Liver (tissue), 9 donors: ENCODE data around the gene SHISAL1. TPM values are rescaled to one million over a fixed set of nuclear protein-coding genes. Genes with fewer than 3 reads are reported as not detected.

Experiments used
- DNase-seq: peaks from one replicate; pipeline ENCODE4 v3.0.0-alpha.2; 2017; ENCODE audit warnings: low spot score
- H3K27ac ChIP-seq, 2 donors: one replicate each; pipeline ENCODE4 v1.7.0; 2013; ENCODE audit warnings: inconsistent platforms in 2 of 2, low read length in 2 of 2, control low read depth in 1 of 2, low read depth in 1 of 2, mild to moderate bottlenecking in 1 of 2
- H3K27me3 ChIP-seq, 4 donors: one replicate each; pipeline versions ENCODE4 v1.6.1 to v1.7.0; 2013; ENCODE audit warnings: low read length in 3 of 4, inconsistent platforms in 1 of 4, mild to moderate bottlenecking in 1 of 4, moderate library complexity in 1 of 4; ENCODE audit not compliant: control insufficient read depth in 4 of 4, insufficient read depth in 4 of 4
- H3K36me3 ChIP-seq, 4 donors: one replicate each; pipeline versions ENCODE4 v1.6.1 to v1.7.0; 2013; ENCODE audit warnings: low read length in 3 of 4, mild to moderate bottlenecking in 3 of 4, low read depth in 1 of 4, moderate library complexity in 1 of 4; ENCODE audit not compliant: control insufficient read depth in 4 of 4, insufficient read depth in 3 of 4
- H3K4me1 ChIP-seq, 4 donors: one replicate each; pipeline versions ENCODE4 v1.6.1 to v1.7.0; 2013; ENCODE audit warnings: low read length in 3 of 4, mild to moderate bottlenecking in 3 of 4, moderate library complexity in 1 of 4; ENCODE audit not compliant: control insufficient read depth in 4 of 4, insufficient read depth in 4 of 4
- H3K4me3 ChIP-seq, 3 donors: one replicate each; pipeline versions ENCODE4 v1.6.1 to v1.7.0; 2013; ENCODE audit warnings: low read length in 3 of 3, control low read depth in 1 of 3, low read depth in 1 of 3, mild to moderate bottlenecking in 1 of 3
- H3K9ac ChIP-seq, 2 donors: one replicate each; pipeline ENCODE4 v1.7.0; 2013; ENCODE audit warnings: low read length in 2 of 2, mild to moderate bottlenecking in 2 of 2, moderate library complexity in 2 of 2, control low read depth in 1 of 2, low read depth in 1 of 2
- H3K9me3 ChIP-seq, 4 donors: one replicate each; pipeline versions ENCODE4 v1.6.1 to v1.7.0; 2013; ENCODE audit warnings: low read length in 3 of 4; ENCODE audit not compliant: control insufficient read depth in 4 of 4
- EGR1 ChIP-seq, 2 donors: IDR thresholded peaks; 2 replicates each; pipeline ENCODE4 v1.6.1; 2016 to 2018; ENCODE audit warnings: antibody characterized with exemption in 2 of 2, low read depth in 2 of 2
- FOXA1 ChIP-seq: IDR thresholded peaks from 2 replicates; pipeline ENCODE4 v1.6.1; 2016; ENCODE audit warnings: antibody characterized with exemption
- FOXA2 ChIP-seq: IDR thresholded peaks from 2 replicates; pipeline ENCODE4 v1.6.1; 2016; ENCODE audit warnings: antibody characterized with exemption
- GABPA ChIP-seq, 2 donors: IDR thresholded peaks in 1 of 2; conservative IDR thresholded peaks in 1 of 2; 2 replicates each; pipeline ENCODE4 v1.6.1; 2016; ENCODE audit warnings: antibody characterized with exemption in 2 of 2, mild to moderate bottlenecking in 1 of 2, moderate library complexity in 1 of 2
- HNF4A ChIP-seq, 2 donors: conservative IDR thresholded peaks; 2 replicates each; pipeline ENCODE4 v1.6.1; 2016; ENCODE audit warnings: antibody characterized with exemption in 2 of 2, mild to moderate bottlenecking in 2 of 2
- HNF4G ChIP-seq: IDR thresholded peaks from 2 replicates; pipeline ENCODE4 v1.6.1; 2016; ENCODE audit warnings: antibody characterized with exemption
- JUND ChIP-seq, 2 donors: IDR thresholded peaks; 2 replicates each; pipeline ENCODE4 v1.6.1; 2016; ENCODE audit warnings: antibody characterized with exemption in 2 of 2
- NR2F2 ChIP-seq: IDR thresholded peaks from 2 replicates; pipeline ENCODE4 v1.6.1; 2016; ENCODE audit warnings: antibody characterized with exemption
- RAD21 ChIP-seq, 2 donors: IDR thresholded peaks; 2 replicates each; pipeline ENCODE4 v1.6.1; 2016; ENCODE audit warnings: antibody characterized with exemption in 2 of 2, mild to moderate bottlenecking in 2 of 2
- RXRA ChIP-seq, 2 donors: IDR thresholded peaks; 2 replicates each; pipeline ENCODE4 v1.6.1; 2017 to 2018; ENCODE audit warnings: antibody characterized with exemption in 2 of 2, mild to moderate bottlenecking in 1 of 2
- SP1 ChIP-seq: IDR thresholded peaks from 2 replicates; pipeline ENCODE4 v1.6.1; 2018; ENCODE audit warnings: antibody characterized with exemption, mild to moderate bottlenecking
- TAF1 ChIP-seq: conservative IDR thresholded peaks from 2 replicates; pipeline ENCODE4 v1.6.1; 2016; ENCODE audit warnings: antibody characterized with exemption, mild to moderate bottlenecking
- YY1 ChIP-seq: IDR thresholded peaks from 2 replicates; pipeline ENCODE4 v1.6.1; 2016; ENCODE audit warnings: antibody characterized with exemption, mild to moderate bottlenecking
- WGBS: extraction: QIAGEN DNeasy Blood & Tissue Kit; methylation state at CpG from one replicate; pipeline ENCODE4 v1.1.7; 2013; 5-methylcytosine and 5-hydroxymethylcytosine counted together
- polyA plus RNA-seq, 2 donors: library from polyadenylated mRNA; stranded (reverse) in 1 of 2; unstranded in 1 of 2; fragments of 200-250 nt in 1 of 2; fragments of >200 nt in 1 of 2; fragmentation: Nextera tagmentation in 1 of 2; extraction: Ambion mirVana in 1 of 2; gene quantifications; one replicate each; pipeline versions ENCODE4 v1.2.1 to v1.2.3, GENCODE V29; 2013 to 2015
- total RNA-seq, 2 donors: library from RNA; depleted of rRNA; stranded (reverse); fragments of >200 nt; gene quantifications; one replicate each; pipeline ENCODE4 v1.2.3, GENCODE V29; 2014
- TF ChIP-seq, protein P1 (sequence below): IDR thresholded peaks from 2 replicates; pipeline ENCODE4 v1.6.1; 2016; ENCODE audit warnings: antibody characterized with exemption, mild to moderate bottlenecking
- TF ChIP-seq, protein P2 (sequence below): IDR thresholded peaks from 2 replicates; pipeline ENCODE4 v1.6.1; 2016; ENCODE audit warnings: antibody characterized with exemption
- TF ChIP-seq, protein P3 (sequence below): fragments of 150-350 bp; IDR thresholded peaks from 2 replicates; pipeline ENCODE4 v1.5.1; 2017; ENCODE audit warnings: improper control_type of control experiment, low read depth, low read length; ENCODE audit not compliant: missing input control
- TF ChIP-seq, protein P4 (sequence below): IDR thresholded peaks from 2 replicates; pipeline ENCODE4 v1.6.1; 2016; ENCODE audit warnings: antibody characterized with exemption
- TF ChIP-seq, protein P5 (sequence below): IDR thresholded peaks from 2 replicates; pipeline ENCODE4 v1.6.1; 2016; ENCODE audit warnings: antibody characterized with exemption
- donor health status: healthy.
- donor health status: healthy.
- donor health status: healthy.
- donor health status: healthy.
- donor health status: healthy.

Gene SHISAL1
- total and polyA plus RNA-seq, 4 donors: 0.07 to 0.17 (median 0.13) TPM

DNA sequence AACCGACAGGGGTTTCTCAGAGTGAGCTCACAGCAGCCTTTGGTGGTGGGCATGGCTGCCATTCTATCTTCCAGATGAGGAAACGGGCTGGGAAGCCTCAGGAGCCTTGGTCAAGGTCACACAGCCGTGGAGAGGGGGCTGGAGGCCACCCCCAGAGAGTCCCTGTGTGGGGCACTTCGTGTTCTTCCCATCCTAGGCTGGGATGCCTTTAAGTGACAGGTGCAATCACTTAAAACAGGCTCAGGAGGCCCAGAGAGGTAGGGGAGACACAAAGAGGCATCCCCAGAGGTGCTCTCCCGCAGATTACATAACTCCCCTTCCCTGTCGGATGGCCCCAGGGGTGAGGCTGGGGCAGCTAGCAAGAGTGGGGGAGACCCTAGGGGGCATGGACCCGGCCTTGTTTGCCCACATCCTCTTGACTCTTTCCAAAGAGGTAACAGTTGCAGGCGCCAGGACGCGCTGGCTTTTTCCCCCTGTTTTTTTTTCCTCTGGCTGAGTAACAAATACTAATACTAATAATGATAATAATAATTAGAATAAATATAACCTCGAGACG lies 17.5 kb upstream of the SHISAL1 start (continued):
- TF ChIP-seq, protein P1, sequence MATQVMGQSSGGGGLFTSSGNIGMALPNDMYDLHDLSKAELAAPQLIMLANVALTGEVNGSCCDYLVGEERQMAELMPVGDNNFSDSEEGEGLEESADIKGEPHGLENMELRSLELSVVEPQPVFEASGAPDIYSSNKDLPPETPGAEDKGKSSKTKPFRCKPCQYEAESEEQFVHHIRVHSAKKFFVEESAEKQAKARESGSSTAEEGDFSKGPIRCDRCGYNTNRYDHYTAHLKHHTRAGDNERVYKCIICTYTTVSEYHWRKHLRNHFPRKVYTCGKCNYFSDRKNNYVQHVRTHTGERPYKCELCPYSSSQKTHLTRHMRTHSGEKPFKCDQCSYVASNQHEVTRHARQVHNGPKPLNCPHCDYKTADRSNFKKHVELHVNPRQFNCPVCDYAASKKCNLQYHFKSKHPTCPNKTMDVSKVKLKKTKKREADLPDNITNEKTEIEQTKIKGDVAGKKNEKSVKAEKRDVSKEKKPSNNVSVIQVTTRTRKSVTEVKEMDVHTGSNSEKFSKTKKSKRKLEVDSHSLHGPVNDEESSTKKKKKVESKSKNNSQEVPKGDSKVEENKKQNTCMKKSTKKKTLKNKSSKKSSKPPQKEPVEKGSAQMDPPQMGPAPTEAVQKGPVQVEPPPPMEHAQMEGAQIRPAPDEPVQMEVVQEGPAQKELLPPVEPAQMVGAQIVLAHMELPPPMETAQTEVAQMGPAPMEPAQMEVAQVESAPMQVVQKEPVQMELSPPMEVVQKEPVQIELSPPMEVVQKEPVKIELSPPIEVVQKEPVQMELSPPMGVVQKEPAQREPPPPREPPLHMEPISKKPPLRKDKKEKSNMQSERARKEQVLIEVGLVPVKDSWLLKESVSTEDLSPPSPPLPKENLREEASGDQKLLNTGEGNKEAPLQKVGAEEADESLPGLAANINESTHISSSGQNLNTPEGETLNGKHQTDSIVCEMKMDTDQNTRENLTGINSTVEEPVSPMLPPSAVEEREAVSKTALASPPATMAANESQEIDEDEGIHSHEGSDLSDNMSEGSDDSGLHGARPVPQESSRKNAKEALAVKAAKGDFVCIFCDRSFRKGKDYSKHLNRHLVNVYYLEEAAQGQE: no peak

DNA sequence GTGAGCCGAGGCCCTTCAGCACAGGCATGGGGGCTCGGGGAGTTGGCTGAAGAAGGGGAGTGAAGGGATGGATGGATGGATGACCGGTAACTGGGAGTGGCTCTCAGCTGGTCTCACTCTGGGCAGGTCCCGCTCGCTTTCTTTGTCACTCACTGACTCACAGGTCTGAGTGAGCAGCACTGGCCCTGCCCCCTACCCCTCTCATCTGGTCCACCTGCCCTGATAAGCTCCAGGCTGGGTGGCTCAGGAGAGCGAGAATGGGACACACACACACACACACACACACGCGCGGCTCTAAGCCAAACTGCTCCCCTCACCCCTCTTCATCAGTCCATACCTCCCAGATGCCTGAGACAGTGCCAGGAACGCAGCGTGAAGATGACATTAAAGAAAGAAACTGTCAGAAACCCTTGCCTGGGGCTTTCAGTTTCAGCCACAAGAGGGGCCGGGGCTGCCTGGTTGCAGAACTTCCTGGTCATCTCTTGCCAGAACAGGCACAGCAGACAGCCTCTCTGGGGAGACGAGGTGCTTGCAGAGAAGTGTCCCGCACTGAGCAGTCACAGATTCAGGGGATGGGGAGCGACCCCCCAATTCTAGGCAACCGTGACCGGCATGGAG lies 16.5 kb upstream of the SHISAL1 start:
- Histone ChIP-seq H3K36me3 (no peaks in the 10 kb centered on the region), H3K4me1 (peaks cover 2 to 21% (median 3%) of the 10 kb centered on the region in 4 donors), H3K9me3 (no peaks in the 10 kb centered on the region), H3K4me3 (no peak overlapping the region), H3K9ac (no peak overlapping the region), H3K27me3 (peaks cover 0 to 9% (median under 1%) of the 10 kb centered on the region in 4 donors), H3K27ac (no peak overlapping the region)
- TF ChIP-seq YY1 (no peak), TAF1 (no peak), HNF4A (conservative IDR thresholded peaks at IDR 0.05) (no peak), EGR1 (IDR thresholded peaks at IDR 0.05; ENCODE audit: low read depth in 2 of 2) (no peak), RXRA (IDR thresholded peaks at IDR 0.05) (no peak), FOXA2 (no peak), SP1 (no peak), NR2F2 (no peak), RAD21 (IDR thresholded peaks at IDR 0.05) (no peak), HNF4G (no peak), JUND (IDR thresholded peaks at IDR 0.05) (no peak), FOXA1 (no peak), GABPA (IDR thresholded peaks at IDR 0.05 in 1 of 2, conservative IDR thresholded peaks at IDR 0.05 in 1 of 2) (no peak)
- TF ChIP-seq, protein P2, sequence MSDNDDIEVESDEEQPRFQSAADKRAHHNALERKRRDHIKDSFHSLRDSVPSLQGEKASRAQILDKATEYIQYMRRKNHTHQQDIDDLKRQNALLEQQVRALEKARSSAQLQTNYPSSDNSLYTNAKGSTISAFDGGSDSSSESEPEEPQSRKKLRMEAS: no peak
- TF ChIP-seq, protein P1: no peak
- TF ChIP-seq, protein P3, sequence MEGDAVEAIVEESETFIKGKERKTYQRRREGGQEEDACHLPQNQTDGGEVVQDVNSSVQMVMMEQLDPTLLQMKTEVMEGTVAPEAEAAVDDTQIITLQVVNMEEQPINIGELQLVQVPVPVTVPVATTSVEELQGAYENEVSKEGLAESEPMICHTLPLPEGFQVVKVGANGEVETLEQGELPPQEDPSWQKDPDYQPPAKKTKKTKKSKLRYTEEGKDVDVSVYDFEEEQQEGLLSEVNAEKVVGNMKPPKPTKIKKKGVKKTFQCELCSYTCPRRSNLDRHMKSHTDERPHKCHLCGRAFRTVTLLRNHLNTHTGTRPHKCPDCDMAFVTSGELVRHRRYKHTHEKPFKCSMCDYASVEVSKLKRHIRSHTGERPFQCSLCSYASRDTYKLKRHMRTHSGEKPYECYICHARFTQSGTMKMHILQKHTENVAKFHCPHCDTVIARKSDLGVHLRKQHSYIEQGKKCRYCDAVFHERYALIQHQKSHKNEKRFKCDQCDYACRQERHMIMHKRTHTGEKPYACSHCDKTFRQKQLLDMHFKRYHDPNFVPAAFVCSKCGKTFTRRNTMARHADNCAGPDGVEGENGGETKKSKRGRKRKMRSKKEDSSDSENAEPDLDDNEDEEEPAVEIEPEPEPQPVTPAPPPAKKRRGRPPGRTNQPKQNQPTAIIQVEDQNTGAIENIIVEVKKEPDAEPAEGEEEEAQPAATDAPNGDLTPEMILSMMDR: no peak
- TF ChIP-seq, protein P4, sequence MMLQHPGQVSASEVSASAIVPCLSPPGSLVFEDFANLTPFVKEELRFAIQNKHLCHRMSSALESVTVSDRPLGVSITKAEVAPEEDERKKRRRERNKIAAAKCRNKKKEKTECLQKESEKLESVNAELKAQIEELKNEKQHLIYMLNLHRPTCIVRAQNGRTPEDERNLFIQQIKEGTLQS: no peak
- TF ChIP-seq, protein P5, sequence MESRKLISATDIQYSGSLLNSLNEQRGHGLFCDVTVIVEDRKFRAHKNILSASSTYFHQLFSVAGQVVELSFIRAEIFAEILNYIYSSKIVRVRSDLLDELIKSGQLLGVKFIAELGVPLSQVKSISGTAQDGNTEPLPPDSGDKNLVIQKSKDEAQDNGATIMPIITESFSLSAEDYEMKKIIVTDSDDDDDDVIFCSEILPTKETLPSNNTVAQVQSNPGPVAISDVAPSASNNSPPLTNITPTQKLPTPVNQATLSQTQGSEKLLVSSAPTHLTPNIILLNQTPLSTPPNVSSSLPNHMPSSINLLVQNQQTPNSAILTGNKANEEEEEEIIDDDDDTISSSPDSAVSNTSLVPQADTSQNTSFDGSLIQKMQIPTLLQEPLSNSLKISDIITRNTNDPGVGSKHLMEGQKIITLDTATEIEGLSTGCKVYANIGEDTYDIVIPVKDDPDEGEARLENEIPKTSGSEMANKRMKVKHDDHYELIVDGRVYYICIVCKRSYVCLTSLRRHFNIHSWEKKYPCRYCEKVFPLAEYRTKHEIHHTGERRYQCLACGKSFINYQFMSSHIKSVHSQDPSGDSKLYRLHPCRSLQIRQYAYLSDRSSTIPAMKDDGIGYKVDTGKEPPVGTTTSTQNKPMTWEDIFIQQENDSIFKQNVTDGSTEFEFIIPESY: no peak
- 48% methylated on average over 17 of the region's 17 CpGs for WGBS
- DNase-seq: no peak
